Fibroblast of the aortic adventitia (primary cell): ENCODE results near the gene LEMD2. TPM values are rescaled to one million over a fixed set of nuclear protein-coding genes. Genes with fewer than 3 reads are reported as not detected.
"Not testable (repeated sequence)": the region's sequence is repeated elsewhere in the genome, so short reads cannot be mapped to it uniquely, and the experiment has no call there.

Source experiments
- DNase-seq: peaks from one replicate; pipeline ENCODE4 v3.0.0-alpha.2; 2010; ENCODE audit warnings: low read depth
- H3K4me3 ChIP-seq: 2 replicates; pipeline ENCODE4 v1.5.1; 2011; ENCODE audit warnings: low read depth, mild to moderate bottlenecking, control low read depth, low read length, moderate library complexity
- CTCF ChIP-seq: IDR thresholded peaks from 2 replicates; pipeline ENCODE4 v1.5.1; 2011; ENCODE audit warnings: mild to moderate bottlenecking, low read length, control low read depth, inconsistent platforms; ENCODE audit not compliant: insufficient read depth
- total RNA-seq: library from RNA; depleted of rRNA; stranded (reverse); fragments of >200 nt; gene quantifications from 2 replicates; pipeline ENCODE4 v1.2.3, GENCODE V29; 2012; ENCODE audit warnings: low replicate concordance

LEMD2 gene
- total RNA-seq = 31.2 and 75.3 TPM in 2 replicates

GRCh38 chr6:33788694-33789549 lies at the start of gene LEMD2:
Gene LEMD2 (minus strand): TSS chr6:33789130. CDS start chr6:33789116, 14 bp downstream.
- H3K4me3 ChIP-seq = peak within 1 kb of the TSS; percentile 74
- DNase-seq = peak; percentile 93
- no peak for TF ChIP-seq CTCF

DNA sequence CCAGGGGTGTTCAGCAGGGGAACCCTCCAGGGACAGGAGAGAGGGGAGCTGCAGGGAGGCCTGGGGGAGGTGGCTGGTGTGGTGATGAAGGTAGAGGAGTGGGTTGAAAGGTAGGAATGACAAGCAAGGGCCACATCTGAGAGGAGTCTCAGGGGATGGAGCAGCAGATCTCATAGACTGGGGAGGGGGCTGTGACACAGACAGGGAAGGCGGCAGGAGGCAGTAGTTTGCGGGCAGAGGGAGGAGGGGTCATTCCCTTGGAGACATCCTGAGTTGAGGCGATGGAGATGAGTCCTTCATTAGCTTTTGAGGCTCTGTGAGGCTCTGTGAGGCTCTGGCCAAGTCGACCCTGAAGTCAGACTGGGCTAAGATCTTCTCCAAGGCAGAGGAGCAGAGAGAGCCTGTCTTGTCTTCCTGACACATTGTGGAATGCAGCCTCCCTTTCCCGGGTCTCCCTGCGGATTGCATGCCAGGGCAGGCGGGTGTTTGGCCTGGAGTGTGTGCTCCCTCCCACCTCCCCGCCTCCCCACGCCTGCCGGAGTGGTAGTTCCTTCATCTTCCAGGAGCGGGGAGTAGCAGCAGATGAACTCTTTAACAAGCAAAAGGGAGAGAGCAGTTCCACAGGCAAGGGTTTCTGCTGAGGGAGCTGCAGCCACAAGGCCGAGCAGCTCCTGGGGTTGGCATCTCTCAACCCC lies 49.2 kb upstream of the LEMD2 start:
- peak; percentile 44 for DNase-seq
- H3K4me3 ChIP-seq = no peak overlapping the region
- TF ChIP-seq CTCF = no peak

DNA sequence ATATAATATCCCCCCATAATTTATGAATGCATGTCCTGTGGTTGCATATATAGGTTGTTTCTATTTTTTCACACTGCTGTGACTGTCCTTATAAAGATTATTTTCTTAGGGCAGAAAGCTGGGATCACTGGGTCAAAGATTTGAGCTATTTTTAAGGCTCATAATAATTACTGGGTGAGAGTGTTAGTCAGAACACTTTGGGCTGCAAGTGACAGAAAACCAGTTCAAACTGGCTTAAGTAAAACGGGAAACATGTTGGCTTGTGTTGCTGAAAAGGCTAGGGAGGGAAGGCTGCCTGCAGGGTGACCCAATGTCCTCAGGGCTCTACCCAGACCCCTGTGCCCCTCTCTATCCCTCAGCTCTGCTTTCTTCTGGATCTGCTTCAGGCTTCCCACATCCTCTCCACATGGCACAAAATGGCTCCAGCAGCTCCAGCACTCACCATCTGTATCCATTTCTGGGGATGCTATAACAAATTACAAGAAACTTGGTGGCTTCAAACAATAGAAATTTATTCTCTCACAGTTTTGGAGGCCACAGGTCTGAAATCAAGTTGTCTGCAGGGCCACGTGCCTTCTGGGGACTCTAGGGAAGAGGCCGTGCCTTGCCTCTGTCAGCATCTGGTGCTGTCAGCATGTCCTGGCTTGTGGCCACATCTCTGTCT lies 48.0 kb upstream of the LEMD2 start:
- H3K4me3 ChIP-seq = no peak overlapping the region
- no peak for DNase-seq
- TF ChIP-seq CTCF = no peak

- TF ChIP-seq CTCF = no peak
- no peak overlapping the region for H3K4me3 ChIP-seq
- no peak for DNase-seq
Observed at GRCh38 chr6:33834401-33835392, 45.8 kb upstream of the LEMD2 start.

DNA sequence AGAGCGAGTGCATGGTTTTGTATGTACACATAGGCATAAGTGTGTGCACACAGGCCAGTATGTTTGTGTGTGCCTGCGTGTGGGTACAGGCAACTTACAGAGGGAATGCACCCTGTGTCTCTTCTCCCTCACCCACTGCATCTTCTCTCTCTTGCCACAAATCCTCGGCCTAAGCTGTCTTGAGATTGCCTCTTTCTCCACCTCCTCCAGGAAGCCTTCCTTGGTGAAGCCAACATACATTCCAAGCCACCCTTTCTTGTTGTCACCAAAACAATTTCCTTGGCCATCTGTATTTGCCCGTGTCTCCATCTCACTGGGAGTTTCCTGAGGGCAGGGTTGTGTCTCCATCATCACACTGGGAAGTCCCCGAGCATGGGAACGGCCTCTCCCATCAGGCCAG lies 44.7 kb upstream of the LEMD2 start:
- TF ChIP-seq CTCF = no peak
- H3K4me3 ChIP-seq = no peak overlapping the region
- no peak for DNase-seq

- not testable (repeated sequence) for H3K4me3 ChIP-seq, DNase-seq
Observed at GRCh38 chr6:33832831-33833230, 43.9 kb upstream of the LEMD2 start.

DNA sequence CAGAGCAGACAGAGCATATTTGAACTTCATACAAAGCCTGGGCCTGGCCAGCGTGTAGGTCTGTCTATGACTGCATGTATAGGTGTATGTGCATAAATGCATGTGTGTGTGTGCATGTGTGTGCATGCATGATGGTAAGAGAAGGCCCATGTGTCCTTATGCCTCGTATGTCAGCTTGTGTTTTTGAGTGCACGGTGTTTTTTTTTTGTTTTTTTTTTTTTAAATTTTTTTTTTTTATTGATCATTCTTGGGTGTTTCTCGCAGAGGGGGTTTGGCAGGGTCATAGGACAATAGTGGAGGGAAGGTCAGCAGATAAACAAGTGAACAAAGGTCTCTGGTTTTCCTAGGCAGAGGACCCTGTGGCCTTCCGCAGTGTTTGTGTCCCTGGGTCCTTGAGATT lies 42.8 kb upstream of the LEMD2 start:
- DNase-seq, H3K4me3 ChIP-seq: not testable (repeated sequence)
